Loucy (cell line): ENCODE measurements around the gene EHF.

ENCODE experiments used
- H2AFZ ChIP-seq: fragments of 200-600 bp; sonication (generic); 2 replicates; pipeline ENCODE4 v1.6.0; 2016; ENCODE audit warnings: antibody characterized with exemption, mild to moderate bottlenecking, low read length, moderate library complexity
- H3F3A ChIP-seq: fragments of 200-600 bp; 2 replicates; pipeline ENCODE4 v1.6.0; 2016; ENCODE audit warnings: antibody characterized with exemption, low read depth, mild to moderate bottlenecking
- H3K27me3 ChIP-seq: fragments of 200-600 bp; sonication (generic); 2 replicates; pipeline ENCODE4 v1.6.1; 2014; ENCODE audit warnings: low read length, mild to moderate bottlenecking; ENCODE audit not compliant: insufficient read depth, poor library complexity, severe bottlenecking
- H3K36me3 ChIP-seq: fragments of 200-600 bp; sonication (generic); 2 replicates; pipeline ENCODE4 v1.6.1; 2016; ENCODE audit warnings: low read length; ENCODE audit not compliant: insufficient read depth
- H3K4me1 ChIP-seq: fragments of 200-600 bp; sonication (generic); 2 replicates; pipeline ENCODE4 v1.5.1; 2014; ENCODE audit warnings: low read length, mild to moderate bottlenecking; ENCODE audit not compliant: insufficient read depth, poor library complexity, severe bottlenecking
- H3K4me2 ChIP-seq: fragments of 200-600 bp; sonication (generic); 2 replicates; pipeline ENCODE4 v1.6.0; 2014; ENCODE audit warnings: antibody characterized with exemption, low read length, low read depth, mild to moderate bottlenecking; ENCODE audit not compliant: poor library complexity, severe bottlenecking
- H3K4me3 ChIP-seq: fragments of 200-600 bp; sonication (generic); 2 replicates; pipeline ENCODE4 v1.5.1; 2014; ENCODE audit warnings: low read length, mild to moderate bottlenecking, mixed read lengths; ENCODE audit not compliant: poor library complexity, severe bottlenecking
- H3K79me2 ChIP-seq: fragments of 200-600 bp; sonication (generic); 2 replicates; pipeline ENCODE4 v1.6.1; 2014; ENCODE audit warnings: low read length; ENCODE audit not compliant: insufficient read depth
- H3K9ac ChIP-seq: fragments of 200-600 bp; sonication (generic); 2 replicates; pipeline ENCODE4 v1.6.0; 2014; ENCODE audit warnings: mild to moderate bottlenecking, low read depth, low read length, moderate library complexity; ENCODE audit not compliant: poor library complexity, severe bottlenecking
- H3K9me2 ChIP-seq: fragments of 200-600 bp; sonication (generic); replicated peaks from 2 replicates; pipeline ENCODE4 v1.6.1; 2016; ENCODE audit warnings: low read depth, low read length, mixed read lengths
- H3K9me3 ChIP-seq: fragments of 200-600 bp; sonication (generic); 2 replicates; pipeline ENCODE4 v1.6.1; 2014; ENCODE audit warnings: mild to moderate bottlenecking, antibody characterized with exemption, low read length, low read depth; ENCODE audit not compliant: insufficient read depth
- H4K20me1 ChIP-seq: fragments of 200-600 bp; sonication (generic); 2 replicates; pipeline ENCODE4 v1.6.0; 2014; ENCODE audit warnings: antibody characterized with exemption, low read length, mild to moderate bottlenecking; ENCODE audit not compliant: insufficient read depth, poor library complexity, severe bottlenecking
- CTCF ChIP-seq: fragments of 200-600 bp; sonication (generic); conservative IDR thresholded peaks from 2 replicates; pipeline ENCODE4 v1.5.1; 2014; ENCODE audit warnings: mild to moderate bottlenecking, antibody characterized with exemption, low read length
- EZH2phosphoT487 ChIP-seq: fragments of 200-600 bp; IDR thresholded peaks from 2 replicates; pipeline ENCODE4 v1.6.1; 2018; ENCODE audit warnings: antibody characterized with exemption, mild to moderate bottlenecking, moderate library complexity, borderline replicate concordance

The EHF gene

DNA sequence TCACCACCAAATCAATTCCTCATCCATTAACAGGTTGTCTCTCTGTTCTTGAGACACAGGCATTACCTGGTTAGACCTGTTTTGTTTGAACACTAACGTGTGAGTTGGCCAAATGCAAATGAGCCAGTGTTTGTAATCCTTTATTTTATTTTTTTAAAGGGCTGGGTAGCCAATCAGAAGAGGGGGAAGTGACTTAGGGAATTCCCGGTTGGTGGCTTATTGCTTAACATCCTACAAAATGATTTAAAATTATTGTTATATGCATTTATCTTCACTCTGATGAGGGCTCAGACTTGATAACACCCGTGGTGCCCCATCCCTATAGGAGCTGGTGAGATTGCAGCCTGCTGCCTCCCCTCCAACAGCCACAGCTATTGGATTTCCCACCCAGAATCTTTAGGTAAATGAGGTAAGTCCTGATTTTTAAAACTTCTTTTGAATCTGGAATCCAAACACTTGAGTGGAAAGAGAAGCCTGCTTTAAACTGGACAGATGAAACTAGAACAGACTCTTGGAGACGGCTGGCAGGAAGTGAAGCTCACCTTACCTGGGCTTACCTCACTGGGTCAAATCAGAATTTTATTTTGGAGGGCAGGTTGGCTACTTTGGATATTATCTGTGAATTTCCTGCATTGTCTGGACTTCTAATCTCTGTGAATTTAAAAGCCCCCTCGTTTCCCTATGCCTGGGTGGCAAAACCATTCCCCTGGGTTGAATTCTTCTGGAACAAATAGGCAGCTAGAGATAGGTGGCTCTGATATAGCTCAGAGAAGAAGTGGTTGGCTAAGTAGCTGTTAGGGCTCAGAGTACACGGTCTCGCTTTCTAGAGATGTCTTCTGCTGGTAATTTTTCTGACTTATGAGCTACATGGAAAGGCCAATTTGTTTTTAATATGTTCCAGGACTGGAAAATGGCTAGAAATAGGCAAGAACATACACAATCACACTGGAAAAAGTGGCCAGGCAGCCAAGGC is at the start of gene EHF:
EHF (plus strand) TSS at position 274 of the 973 bp plus-strand sequence. CDS start 21,538 bp downstream, outside the sequence.
- H2AFZ ChIP-seq, result no peak within 1 kb of the TSS
- no peaks in the 10 kb centered on the region for H3K36me3 ChIP-seq
- no peak within 1 kb of the TSS for H3K9ac ChIP-seq
- no peaks in the 10 kb centered on the region for H3K4me1 ChIP-seq
- no peaks in the 10 kb centered on the region for H4K20me1 ChIP-seq
- H3K4me3 ChIP-seq, result no peak within 1 kb of the TSS
- no peaks in the 10 kb centered on the region for H3K9me2 ChIP-seq
- H3F3A ChIP-seq, result no peaks in the 10 kb centered on the region
- TF ChIP-seq EZH2phosphoT487 (no peak), CTCF (no peak)
- no peaks in the 10 kb centered on the region for H3K27me3 ChIP-seq
- no peak within 1 kb of the TSS for H3K4me2 ChIP-seq
- H3K79me2 ChIP-seq, result no peaks in the 10 kb centered on the region
- no peaks in the 10 kb centered on the region for H3K9me3 ChIP-seq

DNA sequence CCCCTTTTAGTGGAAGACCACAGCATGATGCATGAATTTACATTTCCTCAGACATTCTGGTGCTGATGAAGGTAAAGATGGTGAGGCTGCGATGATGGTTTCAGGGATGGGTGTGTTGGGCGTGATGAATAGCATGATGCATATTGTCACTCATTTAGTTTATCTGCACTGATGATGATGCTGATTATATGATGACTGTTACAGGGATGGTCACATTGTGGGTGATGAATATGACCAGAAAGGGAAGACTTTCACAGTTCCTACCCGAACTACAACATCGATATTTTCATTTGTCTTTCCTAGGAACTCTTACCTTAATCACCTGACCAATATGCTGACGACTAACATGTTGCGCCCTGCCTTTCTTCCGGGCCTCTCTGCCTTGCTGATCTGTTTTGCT is 47.4 kb upstream of the EHF start:
- Histone ChIP-seq H3K4me1 (no peaks in the 10 kb centered on the region), H2AFZ (no peak overlapping the region), H3K79me2 (no peaks in the 10 kb centered on the region), H3K9me2 (no peaks in the 10 kb centered on the region), H3K9ac (no peak overlapping the region), H3K9me3 (no peaks in the 10 kb centered on the region), H3K36me3 (no peaks in the 10 kb centered on the region), H3K27me3 (peaks cover 4% of the 10 kb centered on the region), H3F3A (no peaks in the 10 kb centered on the region), H4K20me1 (no peaks in the 10 kb centered on the region), H3K4me2 (no peak overlapping the region), H3K4me3 (no peak overlapping the region)
- no peak for TF ChIP-seq EZH2phosphoT487
- TF ChIP-seq CTCF, result no peak

- Histone ChIP-seq H3F3A (no peaks in the 10 kb centered on the region), H3K27me3 (peaks cover 4% of the 10 kb centered on the region), H3K9me3 (no peaks in the 10 kb centered on the region), H2AFZ (no peak overlapping the region), H3K9me2 (no peaks in the 10 kb centered on the region), H3K4me1 (no peaks in the 10 kb centered on the region), H4K20me1 (no peaks in the 10 kb centered on the region), H3K4me2 (no peak overlapping the region), H3K9ac (no peak overlapping the region), H3K79me2 (no peaks in the 10 kb centered on the region), H3K36me3 (no peaks in the 10 kb centered on the region), H3K4me3 (no peak overlapping the region)
- TF ChIP-seq CTCF (no peak), EZH2phosphoT487 (no peak)
Measured at GRCh38 chr11:34575261-34575660, 45.6 kb upstream of the EHF start.
